OCI-LY3 (cell line): ENCODE measurements around the gene RFTN1.

Source experiments
- CTCF ChIP-seq: fragments of 200-600, 300-600 bp; sonication (generic); IDR thresholded peaks from 2 replicates; pipeline ENCODE4 v1.5.1; 2014; ENCODE audit warnings: antibody characterized with exemption, low read length, low read depth
- EZH2phosphoT487 ChIP-seq: fragments of 200-600 bp; shearing (Covaris generic); IDR thresholded peaks from 2 replicates; pipeline ENCODE4 v1.6.1; 2018; ENCODE audit warnings: antibody characterized with exemption, mixed run types, low read depth

GRCh38 chr3:16455966-16456365, 57.5 kb downstream of the RFTN1 start:
- TF ChIP-seq CTCF, result no peak
- no peak for TF ChIP-seq EZH2phosphoT487
